IMR-90 (cell line): ENCODE results near the gene GPX6.

Source experiments
- BHLHE40 ChIP-seq: fragments of 150-350 bp; IDR thresholded peaks from 2 replicates; pipeline ENCODE4 v1.6.1; 2016; ENCODE audit warnings: mild to moderate bottlenecking, low read depth, low read length
- CEBPB ChIP-seq: IDR thresholded peaks from 2 replicates; pipeline ENCODE4 v1.6.1; 2012; ENCODE audit warnings: low read depth, low read length, improper control_type of control experiment
- CHD1 ChIP-seq: IDR thresholded peaks from 2 replicates; pipeline ENCODE4 v1.6.1; 2012; ENCODE audit warnings: low read depth, low read length, improper control_type of control experiment
- CTCF ChIP-seq: conservative IDR thresholded peaks from 2 replicates; pipeline ENCODE4 v1.5.1; 2012; ENCODE audit warnings: mild to moderate bottlenecking, low read depth, low read length, improper control_type of control experiment
- ELK1 ChIP-seq: fragments of 150-350 bp; IDR thresholded peaks from 2 replicates; pipeline ENCODE4 v1.6.1; 2016; ENCODE audit warnings: low read depth, mild to moderate bottlenecking, low read length, moderate library complexity, borderline replicate concordance
- FOS ChIP-seq: fragments of 150-350 bp; IDR thresholded peaks from 2 replicates; pipeline ENCODE4 v1.6.1; 2016; ENCODE audit warnings: low read depth, low read length
- MAFK ChIP-seq: IDR thresholded peaks from 2 replicates; pipeline ENCODE4 v1.6.1; 2012; ENCODE audit warnings: low read depth, low read length, improper control_type of control experiment
- MAZ ChIP-seq: IDR thresholded peaks from 2 replicates; pipeline ENCODE4 v1.6.1; 2012; ENCODE audit warnings: low read depth, mild to moderate bottlenecking, low read length, improper control_type of control experiment, moderate library complexity, borderline replicate concordance
- MXI1 ChIP-seq: IDR thresholded peaks from 2 replicates; pipeline ENCODE4 v1.6.1; 2012; ENCODE audit warnings: low read depth, mild to moderate bottlenecking, low read length, moderate library complexity, borderline replicate concordance
- POLR2A ChIP-seq: IDR thresholded peaks from 2 replicates; pipeline ENCODE4 v1.6.1; 2012; ENCODE audit warnings: mild to moderate bottlenecking, low read depth, low read length
- RAD21 ChIP-seq: IDR thresholded peaks from 2 replicates; pipeline ENCODE4 v1.6.1; 2012; ENCODE audit warnings: low read length, improper control_type of control experiment
- RCOR1 ChIP-seq: IDR thresholded peaks from 2 replicates; pipeline ENCODE4 v1.6.1; 2012; ENCODE audit warnings: mild to moderate bottlenecking, low read length, improper control_type of control experiment; ENCODE audit not compliant: insufficient replicate concordance
- RFX5 ChIP-seq: IDR thresholded peaks from 2 replicates; pipeline ENCODE4 v1.8.0; 2012; ENCODE audit warnings: low read depth, mild to moderate bottlenecking, low read length, moderate library complexity
- SMC3 ChIP-seq: fragments of 150-350 bp; IDR thresholded peaks from 2 replicates; pipeline ENCODE4 v1.6.1; 2016; ENCODE audit warnings: low read depth, mild to moderate bottlenecking, antibody characterized with exemption, low read length, moderate library complexity

GRCh38 chr6:28534875-28535274, 19.3 kb upstream of the GPX6 start:
- no peak for TF ChIP-seq POLR2A
- no peak for TF ChIP-seq MXI1
- no peak for TF ChIP-seq CTCF
- TF ChIP-seq CEBPB: no peak
- no peak for TF ChIP-seq RFX5
- no peak for TF ChIP-seq FOS
- TF ChIP-seq SMC3: no peak
- TF ChIP-seq RAD21: no peak
- TF ChIP-seq BHLHE40: no peak
- no peak for TF ChIP-seq MAZ
- no peak for TF ChIP-seq ELK1
- TF ChIP-seq RCOR1: no peak
- no peak for TF ChIP-seq MAFK
- TF ChIP-seq CHD1: no peak
